GM20000 (cell line): ENCODE data around the gene NHS.

Experiments
- DNase-seq: peaks from one replicate; pipeline ENCODE4 v3.0.0; 2012; ENCODE audit warnings: low spot score
- CTCF ChIP-seq: IDR thresholded peaks from 2 replicates; pipeline ENCODE4 v1.5.1; 2012; ENCODE audit warnings: mild to moderate bottlenecking, control low read depth; ENCODE audit errors: extremely low read depth, missing control alignments

The NHS gene

GRCh38 chrX:17459661-17460060 lies 84.7 kb downstream of the NHS start:
- no peak for DNase-seq
- TF ChIP-seq CTCF = no peak

- no peak for TF ChIP-seq CTCF
- no peak for DNase-seq
Measured at GRCh38 chrX:17462881-17463280, 87.9 kb downstream of the NHS start.

GRCh38 chrX:17464194-17464593 lies 89.2 kb downstream of the NHS start:
- TF ChIP-seq CTCF = no peak
- DNase-seq = no peak

GRCh38 chrX:17465201-17465600 lies 90.2 kb downstream of the NHS start:
- no peak for TF ChIP-seq CTCF
- no peak for DNase-seq

- no peak for TF ChIP-seq CTCF
- no peak for DNase-seq
Measured at GRCh38 chrX:17465802-17466201, 90.8 kb downstream of the NHS start.

- no peak for DNase-seq
Measured at GRCh38 chrX:17470136-17470535, 95.1 kb downstream of the NHS start.

GRCh38 chrX:17471121-17471520 lies 96.1 kb downstream of the NHS start:
- no peak for DNase-seq
- TF ChIP-seq CTCF = no peak

More at GRCh38 chrX:17470136-17470535, 95.1 kb downstream of the NHS start:
- TF ChIP-seq CTCF = no peak
